HuH-7 (cell line): ENCODE data around the gene MPZL3.

ENCODE experiments used
- DNase-seq: peaks from one replicate; pipeline ENCODE4 v3.0.0; 2011; ENCODE audit warnings: low spot score

The MPZL3 gene

DNA sequence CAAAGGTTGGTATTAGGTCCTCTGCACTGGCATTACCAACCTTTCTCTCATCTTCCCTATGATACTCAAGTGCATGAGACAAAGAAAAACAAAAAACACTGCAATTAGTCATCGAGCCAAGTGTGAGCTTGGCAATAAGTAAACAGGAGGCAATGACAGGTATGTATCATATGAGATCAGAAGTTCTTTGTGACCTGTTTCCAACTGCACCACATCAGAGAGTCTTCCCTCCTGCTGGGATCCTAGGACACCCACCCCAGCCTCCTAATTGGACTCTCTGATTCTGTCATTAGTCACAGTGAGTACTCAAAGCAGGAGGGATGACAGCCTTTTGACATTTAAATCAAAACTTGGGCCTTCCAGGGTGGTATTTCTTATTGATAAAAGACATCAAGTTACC is 19.5 kb downstream of the MPZL3 start:
- DNase-seq: no peak

- DNase-seq: no peak
Observed at GRCh38 chr11:118231461-118231860, 20.7 kb downstream of the MPZL3 start.

- no peak for DNase-seq
Observed at GRCh38 chr11:118230088-118230487, 22.1 kb downstream of the MPZL3 start.

DNA sequence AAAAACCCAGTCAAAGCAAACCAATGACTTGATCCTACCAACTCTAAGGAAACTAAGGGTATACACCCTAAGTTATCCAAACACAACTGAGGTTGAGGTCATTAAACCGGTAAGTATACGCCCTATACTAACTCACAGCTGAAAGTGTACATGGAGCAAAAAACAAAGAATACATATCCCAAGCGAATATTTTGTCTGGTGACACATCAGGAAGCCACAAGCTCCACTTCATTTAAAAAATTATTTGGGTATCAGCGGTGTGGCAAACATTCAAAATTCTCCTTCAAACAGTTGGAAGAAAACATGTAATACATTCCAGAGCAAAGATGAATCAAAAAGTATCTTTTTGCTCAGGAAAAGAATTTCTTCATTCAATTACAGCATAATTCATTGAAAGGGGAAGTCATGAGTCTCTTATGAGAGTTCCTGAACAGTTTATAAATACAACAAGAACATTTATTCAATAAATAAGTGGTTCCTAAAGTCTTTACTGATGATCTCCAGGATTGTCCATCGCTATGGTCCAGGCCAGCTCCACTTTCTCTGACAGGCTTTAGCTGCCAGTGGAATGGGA is 22.8 kb downstream of the MPZL3 start:
- no peak for DNase-seq

- no peak for DNase-seq
Observed at GRCh38 chr11:118227865-118228785, 24.0 kb downstream of the MPZL3 start.

- DNase-seq: no peak
Observed at GRCh38 chr11:118226781-118227180, 25.4 kb downstream of the MPZL3 start.

DNA sequence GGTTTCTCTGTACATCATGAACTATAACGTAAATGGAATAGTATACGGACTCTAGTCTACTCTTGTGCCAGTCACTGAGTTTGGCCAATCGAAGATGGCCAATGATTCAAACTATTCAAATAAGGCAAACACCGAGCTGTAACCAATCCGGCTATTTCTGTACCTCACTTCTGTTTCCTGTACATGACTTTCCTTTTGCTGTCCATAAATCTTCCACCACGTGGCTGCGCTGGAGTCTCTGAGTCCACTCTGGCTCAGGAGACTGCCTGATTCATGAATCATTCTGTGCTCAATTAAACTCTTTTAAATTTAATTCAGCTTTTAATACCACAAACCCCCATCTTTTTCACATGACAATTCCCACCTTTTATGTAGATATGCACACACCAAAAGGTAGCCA is 25.9 kb downstream of the MPZL3 start:
- no peak for DNase-seq

DNA sequence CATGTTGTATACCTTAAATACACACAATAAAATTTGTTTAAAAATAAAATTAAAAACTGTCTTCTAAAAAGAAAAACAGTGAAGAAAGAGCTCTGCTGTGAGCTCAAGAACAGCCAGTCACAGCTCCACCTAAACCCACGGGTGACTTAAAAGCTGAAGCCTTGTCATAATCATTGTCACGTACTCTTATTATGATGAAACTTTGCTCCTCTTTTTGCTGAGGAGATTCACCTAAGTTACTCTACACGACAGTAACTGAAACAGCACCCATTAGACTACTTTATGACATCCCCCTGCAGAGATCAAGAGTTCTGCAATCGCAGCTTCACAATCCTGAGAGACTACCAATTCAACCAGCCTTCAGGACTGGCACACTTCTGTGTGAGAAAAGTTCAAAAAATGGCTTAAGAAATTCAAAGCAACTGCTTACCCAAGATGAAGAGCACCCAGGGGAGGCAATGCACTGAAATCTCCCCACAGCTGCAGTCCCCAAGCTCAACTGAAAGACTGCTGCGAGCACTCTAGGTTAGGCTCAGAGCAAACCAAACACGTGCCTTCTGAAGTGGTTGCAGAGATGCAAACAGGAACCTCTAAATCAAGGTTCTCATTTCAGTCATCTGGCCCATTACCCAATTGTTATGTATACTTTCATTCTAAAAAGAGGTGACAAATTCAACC is 27.5 kb downstream of the MPZL3 start, which contains the start of gene JAML:
JAML (minus strand) TSS at position 501 of the 678 bp plus-strand sequence. CDS start 10,145 bp downstream, outside the sequence.
- no peak for DNase-seq

DNA sequence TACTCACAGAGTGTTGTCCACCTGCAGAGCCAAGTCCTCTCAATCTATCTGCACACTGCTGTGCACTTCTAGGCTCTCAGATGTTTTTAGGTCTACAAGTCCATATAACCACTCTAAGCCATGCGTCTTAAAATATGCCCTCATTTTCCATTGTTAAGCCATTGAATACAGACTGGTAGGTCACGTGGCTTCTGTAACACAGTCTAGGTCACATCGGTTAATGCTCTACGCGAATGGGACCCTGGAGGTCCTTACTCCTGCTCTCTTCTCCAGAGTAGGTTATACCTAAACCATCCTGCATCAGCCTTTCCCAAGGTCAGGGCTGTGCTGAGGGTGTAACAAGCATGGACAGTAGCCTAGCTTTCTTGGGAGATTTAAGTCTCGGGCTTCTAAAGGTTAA is 28.2 kb downstream of the MPZL3 start:
- DNase-seq: no peak

DNA sequence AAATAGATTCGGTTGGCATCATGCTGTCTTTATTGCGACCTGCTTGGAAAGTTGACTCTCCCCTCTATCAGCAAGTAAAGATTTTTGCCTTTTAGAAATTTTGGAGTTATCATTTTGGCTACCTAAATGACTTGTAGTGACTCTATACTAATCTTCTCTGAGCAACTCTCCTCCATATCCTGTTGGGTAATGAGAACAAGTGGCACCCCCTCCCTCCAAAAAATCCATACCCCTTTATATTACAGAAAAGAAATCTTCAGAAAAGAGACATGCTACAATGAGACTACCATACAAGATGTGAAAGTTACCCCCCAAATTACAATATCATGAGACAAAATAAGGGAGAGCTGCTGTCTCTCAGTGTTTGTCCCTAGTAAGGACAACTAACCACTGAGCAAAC is 28.6 kb downstream of the MPZL3 start:
- DNase-seq: no peak

DNA sequence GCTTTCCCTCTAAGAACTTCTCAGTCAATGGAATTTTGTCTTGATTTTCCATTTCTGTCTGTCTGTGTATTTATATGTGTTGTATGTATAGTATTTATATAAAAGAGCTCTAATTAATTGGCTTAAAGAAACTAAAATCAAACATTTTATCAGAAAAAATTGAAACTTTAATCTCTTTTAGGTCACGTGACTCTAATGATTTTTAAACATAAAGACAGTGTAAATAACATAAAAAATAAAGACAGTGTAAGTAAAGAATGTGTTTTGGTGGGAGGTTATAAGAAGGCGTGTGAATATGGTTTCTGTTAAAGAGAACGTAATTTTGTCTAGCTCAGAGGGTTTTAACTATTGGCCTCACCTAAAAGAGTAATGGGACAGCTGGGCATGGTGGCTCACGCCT is 29.7 kb downstream of the MPZL3 start:
- DNase-seq: no peak

GRCh38 chr11:118221419-118221818 is 30.7 kb downstream of the MPZL3 start:
- no peak for DNase-seq

DNA sequence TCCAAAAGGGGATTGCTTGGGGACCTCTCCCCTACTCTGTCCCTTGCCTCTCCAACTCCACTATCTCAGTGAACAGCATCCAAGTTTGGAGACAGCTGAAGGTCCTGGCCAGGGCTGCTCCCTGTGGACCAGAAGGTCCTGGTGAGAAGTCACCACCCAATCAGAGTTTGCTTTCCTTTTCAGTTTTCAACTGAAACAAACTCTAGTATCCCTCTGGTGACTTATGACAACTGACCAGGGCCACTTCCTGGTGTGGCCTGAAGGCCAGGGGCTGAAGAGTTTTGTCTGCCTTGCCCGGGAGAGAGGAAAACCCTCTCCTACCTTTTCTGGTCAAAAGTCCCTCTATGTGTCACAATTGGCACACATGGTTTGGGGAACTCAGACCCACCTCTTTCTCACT is 32.4 kb downstream of the MPZL3 start:
- no peak for DNase-seq

- DNase-seq: no peak
Observed at GRCh38 chr11:118219244-118219643, 32.9 kb downstream of the MPZL3 start.

- DNase-seq: no peak
Observed at GRCh38 chr11:118217575-118217974, 34.6 kb downstream of the MPZL3 start.

DNA sequence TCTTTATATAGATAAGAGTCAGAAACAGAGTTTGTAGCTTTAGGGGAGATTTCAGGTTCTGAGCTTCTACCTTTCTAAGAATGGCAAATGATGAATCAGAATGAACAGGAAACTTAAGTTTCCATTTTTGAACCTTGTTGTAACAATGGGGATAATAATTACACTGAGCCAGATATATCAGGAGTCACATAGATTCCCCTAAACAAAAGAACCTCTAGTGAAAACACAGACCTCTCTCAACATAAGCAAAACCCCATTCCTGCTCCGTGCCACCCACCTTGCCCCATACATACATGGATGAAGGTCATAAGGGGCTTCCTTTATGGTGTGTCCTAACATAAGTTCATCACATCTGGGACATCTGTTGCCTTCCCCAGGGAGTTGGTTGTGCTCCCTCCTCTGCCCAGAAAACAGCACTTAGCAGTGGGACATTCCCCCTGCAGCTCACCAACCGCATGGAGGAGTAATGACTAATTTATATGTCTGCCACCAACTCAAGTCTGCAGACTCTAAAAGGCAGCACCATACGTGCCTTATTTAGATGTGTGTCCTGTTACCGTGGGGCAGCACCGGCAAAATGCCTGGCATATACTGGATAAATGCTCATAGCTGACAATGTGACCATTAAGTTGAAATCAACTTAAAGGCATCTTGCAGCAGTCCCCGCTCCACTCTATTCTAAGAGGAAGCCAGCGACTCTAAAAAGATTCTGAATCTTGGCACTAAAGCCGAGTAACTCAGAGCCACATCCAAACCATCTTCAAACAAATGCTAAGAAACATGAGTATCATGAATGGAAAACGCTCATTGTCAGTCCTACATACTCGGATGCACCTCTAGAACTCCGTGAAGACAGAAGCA is 35.3 kb downstream of the MPZL3 start:
- no peak for DNase-seq

DNA sequence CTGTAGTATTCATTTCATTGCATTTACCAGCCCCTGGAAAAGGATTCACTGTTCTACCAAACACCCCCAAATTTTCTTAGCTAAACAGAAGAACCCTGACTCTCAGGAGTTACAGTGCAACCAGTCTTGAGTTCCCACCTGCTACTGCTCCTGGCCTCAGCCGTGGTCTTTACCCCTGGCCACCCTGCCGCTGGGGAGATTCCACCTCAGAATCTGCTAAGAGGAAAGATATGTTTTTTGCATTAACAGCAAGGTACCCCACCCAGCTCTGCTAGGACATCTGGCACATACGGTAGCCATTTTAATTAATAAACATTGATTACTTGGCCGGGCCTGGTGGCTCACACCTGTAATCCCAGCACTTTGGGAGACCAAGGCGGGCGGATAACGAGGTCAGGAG is 36.4 kb downstream of the MPZL3 start:
- DNase-seq: no peak

DNA sequence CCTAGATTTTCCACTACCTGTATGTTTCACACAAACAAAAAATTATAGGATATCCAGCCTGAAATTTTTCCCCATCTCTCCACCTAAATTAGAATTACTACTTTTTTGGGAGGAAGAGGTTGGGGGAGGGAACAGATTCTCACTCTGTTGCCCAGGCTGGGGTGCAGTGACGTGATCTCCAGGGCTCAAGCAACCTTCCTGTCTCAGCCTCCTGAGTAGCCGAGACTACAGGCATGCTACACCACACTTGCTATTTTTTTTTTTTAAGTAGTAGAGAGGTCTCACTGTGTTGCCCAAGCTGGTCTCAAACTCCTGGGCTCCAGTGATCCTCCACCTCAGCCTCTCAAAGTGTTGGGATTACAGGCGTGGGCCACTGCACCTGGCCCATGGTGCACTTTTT is 36.9 kb downstream of the MPZL3 start:
- DNase-seq: no peak

GRCh38 chr11:118214210-118214914 is 37.8 kb downstream of the MPZL3 start:
- DNase-seq: no peak

DNA sequence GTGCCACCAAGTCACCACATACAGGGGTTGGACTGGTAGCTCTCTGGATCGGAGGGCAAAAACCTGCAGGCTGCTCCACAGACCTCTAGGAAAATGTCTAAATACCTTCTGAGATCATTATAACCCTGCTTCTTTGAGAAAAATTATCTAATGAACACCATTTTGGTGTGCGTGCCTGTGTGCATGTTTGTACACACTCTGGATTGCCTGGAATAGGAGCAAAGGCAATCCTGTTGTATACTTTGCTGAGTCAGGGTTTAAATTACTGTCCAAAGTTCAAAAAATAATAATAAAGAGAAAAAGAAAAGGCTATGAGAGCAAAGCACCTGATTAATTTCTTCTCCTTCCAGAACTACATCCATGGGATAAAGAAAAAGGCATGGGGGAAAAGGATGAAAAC is 38.4 kb downstream of the MPZL3 start:
- no peak for DNase-seq

GRCh38 chr11:118213201-118213600 is 39.0 kb downstream of the MPZL3 start:
- DNase-seq: no peak
